ENCODE measurements around the gene PVRIG. TPM values are rescaled to one million over a fixed set of nuclear protein-coding genes. Genes with fewer than 3 reads are reported as not detected.
"Not testable (repeated sequence)": the region's sequence is repeated elsewhere in the genome, so short reads cannot be mapped to it uniquely, and the experiment has no call there.

PVRIG gene
- total RNA-seq, 1 donor from 2014 or later = not detected

GRCh38 chr7:100257017-100257416 is 37.3 kb downstream of the PVRIG start:
- no peak overlapping the region for H3K4me3 ChIP-seq (ENCODE audit: low read depth, low read length)
- no peak for DNase-seq (ENCODE audit: low read depth)
- TF ChIP-seq CTCF (conservative IDR thresholded peaks at IDR 0.05; ENCODE audit: low read depth, low read length) = no peak

- not testable (repeated sequence) for DNase-seq (ENCODE audit: low read depth); H3K4me3 ChIP-seq (ENCODE audit: low read depth, low read length)
These were observed 40.2 kb downstream of the PVRIG start for GRCh38 chr7:100259984-100260383.

DNA sequence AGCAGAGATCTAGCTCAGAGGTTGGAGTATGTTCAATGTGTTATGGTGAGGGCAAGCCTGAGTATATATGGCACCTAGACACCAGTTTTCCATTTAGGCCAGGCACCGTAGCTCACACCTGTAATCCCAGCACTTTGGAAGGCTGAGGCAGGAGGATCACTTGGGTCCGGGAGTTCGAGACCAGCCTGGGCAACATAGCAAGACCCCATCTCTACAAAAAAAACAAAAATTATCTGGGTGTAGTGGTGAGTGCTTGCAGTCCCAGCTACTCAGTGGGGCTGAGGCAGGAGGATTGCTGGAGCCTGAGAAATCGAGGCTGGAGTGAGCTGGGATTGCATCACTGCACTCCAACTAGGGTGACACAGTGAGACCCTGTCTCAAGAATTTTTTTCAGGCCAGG is 43.1 kb downstream of the PVRIG start:
- DNase-seq (ENCODE audit: low read depth); H3K4me3 ChIP-seq (ENCODE audit: low read depth, low read length): not testable (repeated sequence)

DNA sequence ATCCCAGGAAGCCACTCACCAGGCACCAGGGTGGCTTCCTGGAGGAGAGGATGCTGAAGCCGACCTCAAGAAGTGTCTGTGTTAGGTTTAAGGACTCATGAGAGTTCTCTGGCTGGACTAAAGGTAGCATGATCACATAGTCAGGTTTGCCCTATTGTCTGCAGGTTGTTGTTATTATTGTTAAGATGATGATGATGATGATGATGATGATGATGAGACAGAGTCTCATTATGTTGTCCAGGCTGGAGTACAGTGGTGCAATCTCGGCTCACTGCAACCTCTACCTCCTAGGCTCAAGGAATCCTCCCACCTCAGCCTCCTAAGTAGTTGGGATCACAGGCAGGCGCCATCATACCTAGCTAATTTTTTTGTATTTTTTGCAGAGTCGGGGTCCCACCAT is 44.5 kb downstream of the PVRIG start:
- not testable (repeated sequence) for H3K4me3 ChIP-seq (ENCODE audit: low read depth, low read length)

DNA sequence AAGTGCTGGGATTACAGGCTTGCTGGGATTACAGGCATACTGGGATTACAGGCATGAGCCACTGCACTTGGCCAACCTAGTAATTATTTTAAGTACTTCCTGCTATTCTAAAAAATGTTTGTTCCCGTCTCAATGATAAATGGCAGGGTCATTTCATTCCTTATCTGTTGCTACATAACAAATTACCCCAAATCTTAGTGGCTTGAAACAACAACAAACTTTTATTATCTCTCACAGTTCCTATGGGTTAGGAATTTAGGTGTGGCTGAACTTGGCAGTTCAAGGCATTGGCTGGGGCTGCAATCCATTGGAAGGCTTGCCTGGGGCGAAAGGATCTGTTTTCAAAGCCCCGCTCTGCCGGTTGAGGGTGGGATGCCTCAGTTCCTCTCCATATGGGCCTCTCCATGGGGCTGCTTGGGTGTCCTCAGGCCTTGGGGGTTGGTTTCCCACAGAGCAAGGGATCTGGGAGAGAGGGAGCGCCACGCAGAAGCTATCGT is 45.0 kb downstream of the PVRIG start:
- DNase-seq (ENCODE audit: low read depth); H3K4me3 ChIP-seq (ENCODE audit: low read depth, low read length): not testable (repeated sequence)

More for the DNA sequence above, 44.5 kb downstream of the PVRIG start:
- DNase-seq (ENCODE audit: low read depth) = not testable (repeated sequence)

GRCh38 chr7:100265851-100266250 is 46.1 kb downstream of the PVRIG start:
- DNase-seq (ENCODE audit: low read depth); H3K4me3 ChIP-seq (ENCODE audit: low read depth, low read length): not testable (repeated sequence)

DNA sequence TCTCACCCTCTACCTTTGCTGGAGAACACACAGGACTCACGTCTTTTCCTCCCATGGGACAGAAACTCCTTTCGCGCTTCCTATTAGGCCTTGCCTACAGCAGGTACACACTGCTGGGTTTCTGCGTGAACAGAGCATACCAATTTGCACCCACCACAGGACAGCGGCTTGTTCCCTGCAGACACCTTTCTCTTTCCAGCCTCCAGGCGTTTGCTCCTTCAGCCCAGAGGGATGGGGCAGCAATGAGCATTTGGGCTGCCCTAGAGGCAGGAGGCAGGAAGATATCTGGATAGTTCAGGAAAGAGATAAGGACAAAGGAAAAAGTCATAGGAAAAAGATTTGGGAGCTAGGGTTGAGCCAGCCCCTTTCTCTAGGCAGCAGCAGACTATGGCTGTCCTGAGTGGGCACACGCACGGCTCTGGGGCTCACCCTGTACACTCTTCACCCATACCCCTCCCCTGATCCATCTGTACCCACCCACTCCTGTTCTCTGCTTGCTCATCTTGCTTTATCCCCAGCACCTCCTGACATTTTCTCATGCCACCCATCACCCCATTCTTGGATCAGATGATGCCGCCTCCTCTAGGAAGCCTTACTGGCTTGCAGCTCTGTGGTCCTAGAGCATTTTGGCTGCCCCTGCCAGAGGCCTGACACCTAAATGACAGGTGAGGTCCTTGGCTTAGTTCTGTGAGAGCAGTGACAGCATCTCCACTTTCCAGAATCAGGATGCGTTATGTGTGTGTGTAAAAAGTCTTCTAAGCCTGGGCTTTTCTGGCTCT is 47.0 kb downstream of the PVRIG start:
- H3K4me3 ChIP-seq (ENCODE audit: low read depth, low read length) = no peak overlapping the region
- no peak for TF ChIP-seq CTCF (conservative IDR thresholded peaks at IDR 0.05; ENCODE audit: low read depth, low read length)
- no peak for DNase-seq (ENCODE audit: low read depth)

GRCh38 chr7:100267648-100268047 is 47.9 kb downstream of the PVRIG start:
- TF ChIP-seq CTCF (conservative IDR thresholded peaks at IDR 0.05; ENCODE audit: low read depth, low read length) = no peak

GRCh38 chr7:100268882-100269281 is 49.1 kb downstream of the PVRIG start:
- not testable (repeated sequence) for H3K4me3 ChIP-seq (ENCODE audit: low read depth, low read length); DNase-seq (ENCODE audit: low read depth)

More at GRCh38 chr7:100267648-100268047, 47.9 kb downstream of the PVRIG start:
- H3K4me3 ChIP-seq (ENCODE audit: low read depth, low read length) = no peak overlapping the region
- DNase-seq (ENCODE audit: low read depth) = no peak

- peak overlapping the region; percentile 44 for H3K4me3 ChIP-seq (ENCODE audit: low read depth, low read length)
- peak; percentile 53 for DNase-seq (ENCODE audit: low read depth)
These were observed 49.7 kb downstream of the PVRIG start for GRCh38 chr7:100269306-100270045.

GRCh38 chr7:100270046-100270918 is 50.5 kb downstream of the PVRIG start:
- not testable (repeated sequence) for DNase-seq (ENCODE audit: low read depth)
- peak overlapping the region; percentile 62 for H3K4me3 ChIP-seq (ENCODE audit: low read depth, low read length)

All from epithelial cell of proximal tubule (primary cell).